Natural killer cell (primary cell): Measurements from ENCODE around the gene ASIC1. TPM values are rescaled to one million over a fixed set of nuclear protein-coding genes. Genes with fewer than 3 reads are reported as not detected.

Source experiments
- ATAC-seq, 3 donors: fragments of 150-1000 bp in 2 of 3; fragments of 200-7000 bp in 1 of 3; cut with Tn5 transposase; 1 replicate in 1 of 3; 2 replicates in 2 of 3; pipeline ENCODE4 v1.10.0; 2021; ENCODE audit warnings: mild to moderate bottlenecking in 2 of 3, moderate library complexity in 2 of 3
- DNase-seq, 2 donors: peaks; one replicate each; pipeline versions ENCODE4 v3.0.0 to v3.0.0-alpha.2; 2013 to 2021; ENCODE audit warnings: mixed read lengths in 1 of 2
- H3K27ac ChIP-seq: one replicate; pipeline ENCODE4 v1.5.1; 2013; ENCODE audit warnings: mild to moderate bottlenecking, low read length
- H3K27me3 ChIP-seq: one replicate; pipeline ENCODE4 v1.6.1; 2013; ENCODE audit warnings: low read length; ENCODE audit not compliant: control insufficient read depth, insufficient read depth
- H3K36me3 ChIP-seq: one replicate; pipeline ENCODE4 v1.6.1; 2013; ENCODE audit warnings: low read length; ENCODE audit not compliant: control insufficient read depth, insufficient read depth
- H3K4me1 ChIP-seq: one replicate; pipeline ENCODE4 v1.6.1; 2013; ENCODE audit warnings: low read length; ENCODE audit not compliant: control insufficient read depth, insufficient read depth
- H3K4me3 ChIP-seq: one replicate; pipeline ENCODE4 v1.5.1; 2013; ENCODE audit warnings: low read length
- H3K9me3 ChIP-seq: one replicate; pipeline ENCODE4 v1.6.1; 2013; ENCODE audit warnings: low read length; ENCODE audit not compliant: control insufficient read depth, insufficient read depth
- H3K27ac Mint-ChIP-seq, 2 donors: one replicate each; pipeline ENCODE4 v1.8.0; 2022; ENCODE audit warnings: mild to moderate bottlenecking in 2 of 2, mixed read lengths in 2 of 2, moderate library complexity in 1 of 2
- H3K27me3 Mint-ChIP-seq, 2 donors: one replicate each; pipeline ENCODE4 v1.8.0; 2022; ENCODE audit warnings: low read depth in 2 of 2, mixed read lengths in 2 of 2
- H3K36me3 Mint-ChIP-seq: one replicate; pipeline ENCODE4 v1.8.0; 2022; ENCODE audit warnings: mixed read lengths
- H3K4me1 Mint-ChIP-seq, 2 donors: one replicate each; pipeline ENCODE4 v1.8.0; 2022; ENCODE audit warnings: mixed read lengths in 2 of 2
- H3K4me3 Mint-ChIP-seq: one replicate; pipeline ENCODE4 v1.8.0; 2022; ENCODE audit warnings: mild to moderate bottlenecking, moderate library complexity, mixed read lengths
- H3K9me3 Mint-ChIP-seq, 2 donors: one replicate each; pipeline ENCODE4 v1.8.0; 2022; ENCODE audit warnings: mixed read lengths in 2 of 2
- CTCF ChIP-seq: fragments of 200-600 bp; IDR thresholded peaks from one replicate; pipeline ENCODE4 v1.8.0; 2022; ENCODE audit warnings: antibody characterized with exemption
- WGBS: methylation state at CpG from one replicate; pipeline ENCODE4 v1.1.7; 2013; ENCODE audit warnings: missing lambda C conversion rate; ENCODE audit not compliant: insufficient coverage; 5-methylcytosine and 5-hydroxymethylcytosine counted together
- intact Hi-C: fragments of 100-400 bp; cut with micrococcal nuclease; formaldehyde crosslinking; loops from one replicate; pipeline ENCODE4 v1.14.2; 2022
- total RNA-seq, 4 donors: library from RNA; stranded (reverse); fragments of 120-200 nt in 1 of 4; gene quantifications; one replicate each; pipeline versions ENCODE4 v1.2.3 to v1.2.4, GENCODE V29; 2013 to 2022

Gene ASIC1
- total RNA-seq, 3 donors from 2014 or later (not counting 1 experiment from before 2014, with no cell fraction given) = 0.21 TPM; not detected in 2

GRCh38 chr12:50056639-50056976 lies 788 bp upstream of the ASIC1 start:
- Mint-ChIP-seq H3K4me3 (peak overlapping the region; percentile 85), H3K4me1 (peaks cover 24% of the 10 kb centered on the region in 2 donors), H3K36me3 (no peaks in the 10 kb centered on the region), H3K27me3 (peaks cover 57 to 62% of the 10 kb centered on the region in 2 donors), H3K9me3 (no peaks in the 10 kb centered on the region), H3K27ac (no peak overlapping the region)
- Histone ChIP-seq H3K4me3 (no peak overlapping the region), H3K27ac (no peak overlapping the region), H3K4me1 (peaks cover 15% of the 10 kb centered on the region), H3K27me3 (peaks cover 24% of the 10 kb centered on the region), H3K36me3 (no peaks in the 10 kb centered on the region), H3K9me3 (no peaks in the 10 kb centered on the region)
- no peak for ATAC-seq
- no peak for TF ChIP-seq CTCF
- intact Hi-C loops = loop anchor here (1.0 to 5.0 kb wide), 2 partner anchors 89 to 189 kb away; no protein-coding TSS in a partner anchor
- no peak for DNase-seq
- 24% methylated on average over 2 of the region's 3 CpGs for WGBS

GRCh38 chr12:50057896-50058670 lies 687 bp downstream of the ASIC1 start:
- Mint-ChIP-seq H3K27me3 (peaks cover 50 to 55% of the 10 kb centered on the region in 2 donors), H3K4me1 (peaks cover 24% of the 10 kb centered on the region in 2 donors), H3K4me3 (peak overlapping the region; percentile 42), H3K9me3 (no peaks in the 10 kb centered on the region), H3K36me3 (no peaks in the 10 kb centered on the region), H3K27ac (no peak overlapping the region)
- 25% methylated on average over 27 of the region's 30 CpGs for WGBS
- H3K9me3 ChIP-seq = no peaks in the 10 kb centered on the region
- DNase-seq (no peak), ATAC-seq (no peak)
- peaks cover 22% of the 10 kb centered on the region for H3K27me3 ChIP-seq
- no peak overlapping the region for H3K27ac ChIP-seq
- intact Hi-C loops = loop anchor here (5.0 kb wide), 1 partner anchor 191 kb away; no protein-coding TSS in a partner anchor
- H3K36me3 ChIP-seq = no peaks in the 10 kb centered on the region
- H3K4me1 ChIP-seq = peaks cover 15% of the 10 kb centered on the region
- no peak for TF ChIP-seq CTCF
- H3K4me3 ChIP-seq = no peak overlapping the region

GRCh38 chr12:50058743-50059312 lies 1.4 kb downstream of the ASIC1 start:
- Histone ChIP-seq H3K27me3 (peaks cover 22% of the 10 kb centered on the region), H3K4me3 (no peak overlapping the region), H3K4me1 (peaks cover 15% of the 10 kb centered on the region), H3K9me3 (no peaks in the 10 kb centered on the region), H3K36me3 (no peaks in the 10 kb centered on the region), H3K27ac (no peak overlapping the region)
- Mint-ChIP-seq H3K36me3 (no peaks in the 10 kb centered on the region), H3K27me3 (peaks cover 48 to 51% of the 10 kb centered on the region in 2 donors), H3K4me1 (peaks cover 24% of the 10 kb centered on the region in 2 donors), H3K9me3 (no peaks in the 10 kb centered on the region), H3K4me3 (no peak overlapping the region), H3K27ac (no peak overlapping the region)
- ATAC-seq (no peak), DNase-seq (peak in 1 of 2 donors; percentile 49)
- TF ChIP-seq CTCF = no peak
- WGBS = 90% methylated on average over 15 of the region's 15 CpGs
- intact Hi-C loops = loop anchor here (5.0 kb wide), 1 partner anchor 192 kb away; no protein-coding TSS in a partner anchor
